ENCODE measurements around the gene HEYL.

Gene HEYL

GRCh38 chr1:39663559-39663958 lies 24.1 kb upstream of the HEYL start:
- DNase-seq (ENCODE audit: low read depth): no peak

GRCh38 chr1:39662861-39663260 lies 23.4 kb upstream of the HEYL start:
- DNase-seq (ENCODE audit: low read depth): no peak

GRCh38 chr1:39659538-39659937 lies 20.1 kb upstream of the HEYL start:
- DNase-seq (ENCODE audit: low read depth): no peak

- DNase-seq (ENCODE audit: low read depth): no peak
Measured at GRCh38 chr1:39659110-39659509, 19.7 kb upstream of the HEYL start.

GRCh38 chr1:39657923-39658485 lies 18.6 kb upstream of the HEYL start:
- peak; percentile 40 for DNase-seq (ENCODE audit: low read depth)

- peak; percentile 31 for DNase-seq (ENCODE audit: low read depth)
Measured at GRCh38 chr1:39657402-39657801, 18.0 kb upstream of the HEYL start.

- DNase-seq (ENCODE audit: low read depth): no peak
Measured at GRCh38 chr1:39656391-39656790, 16.9 kb upstream of the HEYL start.

GRCh38 chr1:39655578-39656268 lies 16.3 kb upstream of the HEYL start:
- no peak for DNase-seq (ENCODE audit: low read depth)

- DNase-seq (ENCODE audit: low read depth): peak; percentile 41
Measured at GRCh38 chr1:39654291-39654690, 14.8 kb upstream of the HEYL start.

- peak; percentile 73 for DNase-seq (ENCODE audit: low read depth)
Measured at GRCh38 chr1:39653546-39654031, 14.1 kb upstream of the HEYL start.

- no peak for DNase-seq (ENCODE audit: low read depth)
Measured at GRCh38 chr1:39652554-39652953, 13.1 kb upstream of the HEYL start.

- peak; percentile 38 for DNase-seq (ENCODE audit: low read depth)
Measured at GRCh38 chr1:39652105-39652504, 12.7 kb upstream of the HEYL start.

- no peak for DNase-seq (ENCODE audit: low read depth)
Measured at GRCh38 chr1:39650431-39650830, 11.0 kb upstream of the HEYL start.

- no peak for DNase-seq (ENCODE audit: low read depth)
Measured at GRCh38 chr1:39649636-39650185, 10.3 kb upstream of the HEYL start.

- no peak for DNase-seq (ENCODE audit: low read depth)
Measured at GRCh38 chr1:39648496-39648895, 9.1 kb upstream of the HEYL start.

- DNase-seq (ENCODE audit: low read depth): no peak
Measured at GRCh38 chr1:39647247-39647646, 7.8 kb upstream of the HEYL start.

- DNase-seq (ENCODE audit: low read depth): peak; percentile 74
Measured at GRCh38 chr1:39646232-39647081, 7.0 kb upstream of the HEYL start.

- DNase-seq (ENCODE audit: low read depth): no peak
Measured at GRCh38 chr1:39645411-39646043, 6.1 kb upstream of the HEYL start.

GRCh38 chr1:39643705-39644104 lies 4.3 kb upstream of the HEYL start:
- DNase-seq (ENCODE audit: low read depth): no peak

GRCh38 chr1:39642796-39643195 lies 3.4 kb upstream of the HEYL start:
- DNase-seq (ENCODE audit: low read depth): peak; percentile 68

- DNase-seq (ENCODE audit: low read depth): no peak
Measured at GRCh38 chr1:39640861-39641260, 1.4 kb upstream of the HEYL start.

- DNase-seq (ENCODE audit: low read depth): no peak
Measured at GRCh38 chr1:39638965-39639304, 508 bp downstream of the HEYL start.

All from fibroblast of gingiva (primary cell).